ENCODE measurements around the gene MUC5B.

Gene MUC5B

GRCh38 chr11:1221848-1222311 is 986 bp upstream of the MUC5B start:
- DNase-seq (ENCODE audit: low spot score), result no peak

DNA sequence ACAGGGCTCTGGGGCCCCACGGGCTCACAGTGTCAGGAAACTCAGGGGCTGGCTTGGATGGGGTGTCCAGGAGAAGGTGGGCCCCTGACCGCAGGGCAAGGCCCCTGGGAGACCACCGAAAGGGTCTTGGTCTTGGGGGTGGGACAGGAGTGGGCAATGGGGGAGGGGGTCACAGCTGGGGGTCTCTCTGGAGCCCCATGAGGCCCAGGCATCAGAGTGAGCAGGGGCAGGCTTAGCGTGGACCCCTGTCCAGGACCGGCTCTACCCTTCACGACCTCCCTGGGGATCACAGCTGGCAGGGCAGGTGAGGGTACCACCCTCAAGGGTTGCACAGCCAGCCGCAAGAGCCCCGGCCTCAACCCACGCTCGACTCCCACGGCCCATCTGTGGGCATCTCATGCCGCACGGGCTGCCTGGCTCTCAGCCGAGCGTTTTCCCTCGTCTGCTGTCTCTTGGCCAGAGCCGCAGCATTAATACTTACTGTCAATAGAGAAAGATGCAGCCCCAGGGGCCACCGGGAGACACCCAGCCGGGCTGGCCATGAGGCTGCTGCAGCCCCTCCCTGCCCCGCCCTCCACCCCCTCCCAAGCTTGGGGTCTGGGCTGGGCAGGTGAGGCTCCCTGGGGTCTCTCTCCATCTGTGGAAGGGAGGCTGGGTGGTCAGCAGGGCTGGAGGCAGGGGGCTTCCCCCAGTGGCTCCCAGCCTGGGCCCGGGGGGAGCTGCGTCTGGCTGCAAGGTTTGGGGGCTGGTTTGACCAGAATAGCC is 662 bp downstream of the MUC5B start:
- no peak for DNase-seq (ENCODE audit: low spot score)

DNA sequence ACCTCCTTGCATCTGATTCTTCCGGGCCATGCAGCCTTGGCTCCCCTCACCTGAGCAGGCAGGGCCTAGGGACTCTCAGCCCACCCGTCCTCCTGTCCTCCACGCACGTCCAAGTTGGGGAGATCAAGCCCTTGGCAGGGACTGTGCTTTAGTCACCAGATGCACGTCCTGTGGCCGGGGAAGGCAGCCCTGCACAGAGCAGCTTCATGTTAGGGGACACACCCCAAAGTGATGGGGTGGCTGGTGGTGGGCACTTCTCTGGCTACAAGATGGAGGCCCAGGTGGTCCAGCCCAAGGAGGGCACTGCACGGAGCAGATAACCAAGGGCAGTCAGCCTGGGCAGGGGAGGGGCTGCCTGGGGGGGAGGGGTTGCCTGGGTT is 1.2 kb downstream of the MUC5B start:
- DNase-seq (ENCODE audit: low spot score), result no peak

- no peak for DNase-seq (ENCODE audit: low spot score)
These were observed 1.9 kb downstream of the MUC5B start for GRCh38 chr11:1224491-1225385.

DNA sequence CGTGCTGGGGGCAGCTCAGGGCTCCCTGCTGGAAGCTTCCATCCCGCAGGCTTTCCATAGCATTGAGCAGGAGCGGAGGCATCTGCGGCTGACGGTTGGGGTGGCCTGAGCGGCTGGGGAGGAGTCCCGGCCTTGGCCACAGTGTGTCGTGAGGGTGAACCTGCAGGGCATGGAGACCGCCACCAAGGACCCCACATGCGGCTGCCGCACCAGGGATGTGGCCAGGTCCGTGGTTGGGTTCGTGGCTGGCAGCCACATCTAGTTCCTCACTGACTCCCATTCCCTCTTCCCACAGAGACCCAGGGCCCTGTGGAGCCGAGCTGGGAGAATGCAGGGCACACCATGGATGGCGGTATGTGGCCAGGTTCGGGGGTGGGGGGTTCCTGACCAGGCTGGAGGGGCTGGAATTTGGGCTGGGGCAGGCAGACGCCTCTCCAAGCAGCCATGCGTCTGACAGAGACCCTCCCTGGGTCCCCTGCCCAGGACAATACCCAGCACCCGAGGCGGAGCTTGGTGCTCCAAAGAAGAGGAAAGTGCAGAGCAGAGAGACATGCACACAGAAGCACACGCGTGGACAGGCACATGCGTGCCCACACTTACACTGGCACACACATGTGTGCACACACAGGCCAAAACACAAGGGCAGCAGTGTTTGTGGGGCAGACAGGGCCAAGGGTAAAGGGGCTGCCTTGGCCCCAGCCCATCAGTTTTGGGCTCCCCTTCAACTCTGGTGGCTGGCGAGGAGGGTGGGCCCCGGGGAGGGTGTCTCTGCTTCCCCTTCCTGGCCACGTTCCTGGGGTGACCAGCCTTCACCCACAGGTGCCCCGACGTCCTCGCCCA is 2.7 kb downstream of the MUC5B start:
- no peak for DNase-seq (ENCODE audit: low spot score)

- no peak for DNase-seq (ENCODE audit: low spot score)
These were observed 3.5 kb downstream of the MUC5B start for GRCh38 chr11:1226226-1226985.

DNA sequence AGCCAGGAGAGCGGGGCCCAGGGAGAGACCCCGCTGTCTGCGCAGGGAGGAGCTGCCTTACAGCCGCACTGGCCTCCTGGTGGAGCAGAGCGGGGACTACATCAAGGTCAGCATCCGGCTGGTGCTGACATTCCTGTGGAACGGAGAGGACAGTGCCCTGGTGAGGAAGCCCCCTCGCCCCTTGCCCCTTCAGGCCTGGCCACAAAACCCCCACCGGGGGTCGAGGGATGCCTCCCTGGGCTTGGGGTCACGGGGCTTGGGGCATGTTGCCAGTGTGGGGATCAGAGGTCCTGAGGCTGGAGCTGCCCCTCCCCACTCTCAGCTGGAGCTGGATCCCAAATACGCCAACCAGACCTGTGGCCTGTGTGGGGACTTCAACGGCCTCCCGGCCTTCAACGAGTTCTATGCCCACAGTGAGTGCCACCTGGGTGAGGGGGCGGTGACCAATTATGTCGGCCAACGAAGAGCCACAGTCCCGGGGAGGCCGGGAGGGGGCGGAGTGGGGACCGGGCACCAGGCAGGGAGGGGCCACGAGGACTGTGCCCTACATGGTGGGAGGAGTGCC is 4.2 kb downstream of the MUC5B start:
- no peak for DNase-seq (ENCODE audit: low spot score)

DNA sequence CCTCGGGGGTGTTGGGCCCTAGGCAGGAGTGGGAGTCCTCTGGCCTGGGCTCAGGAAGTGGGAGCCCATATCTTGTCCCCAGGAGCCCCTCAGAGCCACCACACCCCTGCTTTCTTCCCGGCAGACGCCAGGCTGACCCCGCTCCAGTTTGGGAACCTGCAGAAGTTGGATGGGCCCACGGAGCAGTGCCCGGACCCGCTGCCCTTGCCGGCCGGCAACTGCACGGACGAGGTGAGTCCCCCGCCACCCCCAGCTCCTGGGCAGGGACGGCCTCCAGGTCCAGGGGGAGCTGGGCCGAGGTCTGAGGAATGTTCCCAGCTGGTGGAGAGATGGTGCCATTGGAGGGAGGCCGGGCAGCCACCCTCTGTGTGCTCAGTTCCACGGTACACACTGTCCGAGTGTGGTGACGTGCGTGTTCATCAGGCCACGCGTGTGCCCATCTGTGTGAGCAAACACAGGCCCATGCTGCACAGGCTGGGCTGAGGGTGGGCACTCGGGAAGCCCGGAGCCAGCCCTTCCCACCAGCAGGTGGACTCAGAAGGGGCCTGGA is 4.8 kb downstream of the MUC5B start:
- no peak for DNase-seq (ENCODE audit: low spot score)

DNA sequence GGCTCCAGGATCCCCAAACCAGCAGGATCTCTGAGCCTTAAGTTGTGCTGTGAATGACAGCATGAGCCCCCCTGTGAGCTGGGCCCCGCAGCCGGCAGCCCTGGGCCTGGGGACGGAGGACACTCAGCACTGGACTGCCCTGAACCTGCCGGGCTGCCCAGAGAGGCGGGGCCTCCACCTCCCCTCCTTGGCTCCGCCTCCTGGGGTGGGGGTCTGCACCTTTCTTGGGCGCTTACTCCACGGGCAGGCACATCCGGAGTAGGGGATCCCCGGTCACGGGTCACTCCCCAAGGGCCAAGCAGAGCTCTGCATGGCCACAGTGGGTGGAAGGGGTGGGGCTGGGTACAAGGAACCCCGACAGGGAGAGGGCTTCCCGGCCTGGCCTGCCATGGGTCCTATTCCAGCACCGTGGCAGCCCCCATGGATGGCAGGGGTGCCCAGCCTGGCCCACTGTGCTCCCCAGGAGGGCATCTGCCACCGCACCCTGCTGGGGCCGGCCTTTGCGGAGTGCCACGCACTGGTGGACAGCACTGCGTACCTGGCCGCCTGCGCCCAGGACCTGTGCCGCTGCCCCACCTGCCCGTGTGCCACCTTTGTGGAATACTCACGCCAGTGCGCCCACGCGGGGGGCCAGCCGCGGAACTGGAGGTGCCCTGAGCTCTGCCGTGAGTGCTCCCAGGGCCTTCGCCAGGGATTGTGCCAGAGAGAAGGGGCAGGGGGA is 5.4 kb downstream of the MUC5B start:
- DNase-seq (ENCODE audit: low spot score), result no peak

DNA sequence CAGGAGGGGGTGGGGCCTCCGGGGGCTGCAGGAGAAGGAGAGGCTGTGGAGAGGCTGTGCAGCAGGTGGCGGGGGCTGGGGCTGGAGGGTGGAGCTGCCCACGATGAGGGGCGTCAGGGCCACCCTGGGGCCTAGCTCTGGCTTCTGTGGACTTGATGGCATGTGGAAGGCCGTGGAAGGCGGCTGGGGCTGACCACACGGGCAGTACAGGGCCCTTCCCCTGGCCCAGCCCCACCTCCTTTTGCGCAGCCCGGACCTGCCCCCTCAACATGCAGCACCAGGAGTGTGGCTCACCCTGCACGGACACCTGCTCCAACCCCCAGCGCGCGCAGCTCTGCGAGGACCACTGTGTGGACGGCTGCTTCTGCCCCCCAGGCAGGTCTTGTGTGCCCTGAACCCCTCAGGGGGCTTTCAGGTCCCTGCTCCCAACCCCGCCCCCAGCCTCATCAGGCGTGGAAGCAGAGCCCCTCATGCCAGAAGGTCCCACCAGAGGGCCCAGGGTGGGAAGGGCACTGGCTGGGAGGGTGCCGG is 6.1 kb downstream of the MUC5B start:
- no peak for DNase-seq (ENCODE audit: low spot score)

DNA sequence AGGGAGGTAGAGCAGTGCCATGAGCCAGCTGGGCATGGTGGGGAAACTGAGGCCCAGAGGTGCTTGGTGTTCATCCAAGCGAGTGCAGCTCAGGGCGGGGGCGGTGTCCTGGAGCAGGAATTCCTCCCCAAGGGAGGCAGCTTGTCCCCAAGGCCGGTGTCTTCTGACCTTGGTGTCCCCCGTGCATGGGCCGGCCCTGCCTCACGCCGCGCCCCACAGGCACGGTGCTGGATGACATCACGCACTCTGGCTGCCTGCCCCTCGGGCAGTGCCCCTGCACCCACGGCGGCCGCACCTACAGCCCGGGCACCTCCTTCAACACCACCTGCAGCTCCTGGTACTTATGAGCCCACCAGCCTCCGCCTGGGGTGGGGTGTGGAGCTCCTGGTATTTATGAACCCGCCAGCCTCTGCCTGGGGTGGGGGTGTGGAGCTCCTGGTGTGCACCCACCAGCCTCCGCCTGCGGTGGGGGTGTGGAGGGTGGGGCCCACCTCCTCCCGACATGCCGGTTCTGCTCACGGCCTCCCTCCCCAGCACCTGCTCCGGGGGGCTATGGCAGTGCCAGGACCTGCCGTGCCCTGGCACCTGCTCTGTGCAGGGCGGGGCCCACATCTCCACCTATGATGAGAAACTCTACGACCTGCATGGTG is 6.7 kb downstream of the MUC5B start:
- DNase-seq (ENCODE audit: low spot score), result no peak

- DNase-seq (ENCODE audit: low spot score), result no peak
These were observed 7.2 kb downstream of the MUC5B start for GRCh38 chr11:1230121-1230455.

DNA sequence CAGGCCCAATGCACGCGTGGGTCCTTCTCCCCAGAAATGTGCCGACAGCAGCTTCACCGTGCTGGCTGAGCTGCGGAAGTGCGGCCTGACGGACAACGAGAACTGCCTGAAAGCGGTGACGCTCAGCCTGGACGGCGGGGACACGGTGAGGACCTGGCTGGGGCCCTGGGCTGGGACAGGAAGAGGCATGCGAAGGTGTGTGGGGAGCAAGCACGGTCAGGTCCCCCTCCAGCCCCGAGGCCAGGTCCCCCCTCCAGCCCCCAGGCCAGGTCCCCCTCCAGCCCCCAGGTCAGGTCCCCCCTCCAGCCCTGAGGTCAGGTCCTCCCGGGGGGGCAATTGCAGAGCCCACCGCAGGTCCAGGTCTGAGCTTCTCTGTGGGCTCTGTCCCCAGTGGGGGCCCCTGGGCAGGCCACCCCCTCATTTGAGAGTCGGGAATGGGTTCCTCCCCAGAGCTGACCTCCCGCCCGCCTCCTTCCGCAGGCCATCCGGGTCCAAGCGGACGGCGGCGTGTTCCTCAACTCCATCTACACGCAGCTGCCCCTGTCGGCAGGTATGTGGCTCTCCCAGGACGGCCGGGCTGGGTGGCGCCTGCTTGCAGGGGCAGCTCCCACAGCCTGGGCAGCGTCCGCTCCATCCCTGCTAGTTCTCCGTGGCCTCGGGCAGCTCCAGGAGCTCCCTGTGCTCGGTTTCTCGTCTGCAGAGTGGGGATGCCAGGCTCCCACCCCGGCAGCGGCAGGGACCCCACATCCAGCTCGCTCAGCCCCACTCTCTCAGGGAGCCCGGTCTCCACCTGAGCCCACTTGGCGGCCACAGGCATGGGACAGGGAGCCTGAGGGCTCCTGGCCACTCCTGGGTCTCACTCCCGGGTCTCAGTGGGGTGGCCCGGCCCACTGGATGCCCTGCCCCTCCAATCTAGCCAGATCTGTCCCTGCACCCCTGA is 7.9 kb downstream of the MUC5B start:
- no peak for DNase-seq (ENCODE audit: low spot score)

GRCh38 chr11:1231396-1232020 is 8.6 kb downstream of the MUC5B start:
- no peak for DNase-seq (ENCODE audit: low spot score)

DNA sequence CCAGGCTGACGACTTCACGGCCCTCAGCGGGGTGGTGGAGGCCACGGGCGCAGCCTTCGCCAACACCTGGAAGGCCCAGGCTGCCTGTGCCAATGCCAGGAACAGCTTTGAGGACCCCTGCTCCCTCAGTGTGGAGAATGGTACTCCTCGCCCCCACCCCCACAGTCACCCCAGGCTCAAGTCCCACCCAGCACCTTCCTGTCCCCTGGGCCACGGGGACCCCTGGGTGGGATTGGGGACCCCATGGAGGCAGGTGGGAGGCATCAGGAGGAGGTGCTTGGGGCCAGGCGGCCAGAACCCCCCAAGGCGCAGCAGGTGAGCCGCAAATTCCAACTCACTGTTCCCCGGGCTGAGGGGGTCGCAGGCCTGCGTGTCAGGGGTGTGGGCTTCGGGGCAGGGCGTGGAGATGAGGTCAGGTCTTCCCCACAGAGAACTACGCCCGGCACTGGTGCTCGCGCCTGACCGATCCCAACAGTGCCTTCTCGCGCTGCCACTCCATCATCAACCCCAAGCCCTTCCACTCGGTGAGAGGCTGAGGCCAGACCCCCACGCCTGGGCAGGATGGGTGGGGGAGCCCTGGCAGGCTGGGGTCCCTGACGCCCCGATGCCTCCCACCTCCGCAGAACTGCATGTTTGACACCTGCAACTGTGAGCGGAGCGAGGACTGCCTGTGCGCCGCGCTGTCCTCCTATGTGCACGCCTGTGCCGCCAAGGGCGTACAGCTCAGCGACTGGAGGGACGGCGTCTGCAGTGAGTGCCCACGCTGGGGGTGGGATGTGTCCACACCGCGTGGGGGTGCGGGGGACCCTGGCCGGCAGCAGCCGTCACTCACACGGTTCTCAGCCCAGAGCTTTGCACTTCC is 9.4 kb downstream of the MUC5B start:
- no peak for DNase-seq (ENCODE audit: low spot score)

GRCh38 chr11:1232883-1233321 is 10.0 kb downstream of the MUC5B start:
- no peak for DNase-seq (ENCODE audit: low spot score)
